Activated CD4-positive, alpha-beta T cell treated with anti-CD3 and anti-CD28 coated beads, Interleukin-2, amount 50 U/mL, for 16 hours (primary cell): ENCODE measurements around the gene ZNF385D.

Experiments used
- DNase-seq: peaks from one replicate; pipeline ENCODE4 v3.0.0-alpha.2; 2020

Gene ZNF385D

GRCh38 chr3:21585216-21585740 is 165.7 kb downstream of the ZNF385D start:
- DNase-seq: no peak

GRCh38 chr3:21573291-21573690 is 177.7 kb downstream of the ZNF385D start:
- no peak for DNase-seq

GRCh38 chr3:21564531-21564930 is 186.5 kb downstream of the ZNF385D start:
- DNase-seq: no peak

- no peak for DNase-seq
Observed at GRCh38 chr3:21562243-21562642, 188.8 kb downstream of the ZNF385D start.

- DNase-seq: no peak
Observed at GRCh38 chr3:21561472-21561871, 189.5 kb downstream of the ZNF385D start.

- no peak for DNase-seq
Observed at GRCh38 chr3:21551019-21551418, 200.0 kb downstream of the ZNF385D start.

- no peak for DNase-seq
Observed at GRCh38 chr3:21544076-21544462, 206.9 kb downstream of the ZNF385D start.

- no peak for DNase-seq
Observed at GRCh38 chr3:21543380-21544075, 207.5 kb downstream of the ZNF385D start.

- no peak for DNase-seq
Observed at GRCh38 chr3:21542656-21543379, 208.2 kb downstream of the ZNF385D start.

- DNase-seq: no peak
Observed at GRCh38 chr3:21540265-21540664, 210.7 kb downstream of the ZNF385D start.

- no peak for DNase-seq
Observed at GRCh38 chr3:21534462-21534861, 216.5 kb downstream of the ZNF385D start.

GRCh38 chr3:21533002-21533401 is 218.0 kb downstream of the ZNF385D start:
- DNase-seq: no peak

- DNase-seq: no peak
Observed at GRCh38 chr3:21531909-21532308, 219.1 kb downstream of the ZNF385D start.

GRCh38 chr3:21528291-21528995 is 222.6 kb downstream of the ZNF385D start:
- DNase-seq: no peak

GRCh38 chr3:21526461-21526860 is 224.5 kb downstream of the ZNF385D start:
- DNase-seq: no peak

- no peak for DNase-seq
Observed at GRCh38 chr3:21524133-21524532, 226.9 kb downstream of the ZNF385D start.

GRCh38 chr3:21520106-21520963 is 230.7 kb downstream of the ZNF385D start:
- no peak for DNase-seq

GRCh38 chr3:21517184-21517583 is 233.8 kb downstream of the ZNF385D start:
- no peak for DNase-seq

GRCh38 chr3:21515417-21515816 is 235.6 kb downstream of the ZNF385D start:
- DNase-seq: no peak

- no peak for DNase-seq
Observed at GRCh38 chr3:21509731-21510470, 241.1 kb downstream of the ZNF385D start.

- no peak for DNase-seq
Observed at GRCh38 chr3:21508246-21508645, 242.8 kb downstream of the ZNF385D start.
